ENCODE data around the gene CD3D.

GRCh38 chr11:118341261-118341660 lies 1.2 kb downstream of the CD3D start:
- TF ChIP-seq CTCF (IDR thresholded peaks at IDR 0.05; ENCODE audit: poor library complexity) (no peak), EZH2 (IDR thresholded peaks at IDR 0.05; ENCODE audit: borderline replicate concordance) (no peak), EZH2phosphoT487 (IDR thresholded peaks at IDR 0.05; ENCODE audit: low read depth, severe bottlenecking, unreplicated experiment) (no peak)
